WTC11 (cell line): ENCODE data around the gene LORICRIN.

Source experiments
- ATF2 ChIP-seq: sonication (generic); formaldehyde crosslinking; IDR thresholded peaks from 2 replicates; pipeline ENCODE4 v1.8.1; 2022; ENCODE audit warnings: low read depth, missing genetic modification reagents, borderline replicate concordance
- CTCF ChIP-seq: fragments of 200-600 bp; IDR thresholded peaks from 2 replicates; pipeline ENCODE4 v1.8.0; 2022; ENCODE audit warnings: antibody characterized with exemption
- E2F1 ChIP-seq: sonication (generic); formaldehyde crosslinking; IDR thresholded peaks from 2 replicates; pipeline ENCODE4 v1.8.0; 2022; ENCODE audit warnings: mild to moderate bottlenecking, missing genetic modification reagents
- ELF4 ChIP-seq: sonication (generic); formaldehyde crosslinking; IDR thresholded peaks from 2 replicates; pipeline ENCODE4 v1.8.1; 2022; ENCODE audit warnings: low read depth, mild to moderate bottlenecking, moderate library complexity, missing genetic modification reagents
- FOXP1 ChIP-seq: sonication (generic); formaldehyde crosslinking; IDR thresholded peaks from 2 replicates; pipeline ENCODE4 v1.8.0; 2022; ENCODE audit warnings: missing genetic modification reagents, mild to moderate bottlenecking, moderate library complexity, borderline replicate concordance
- JUN ChIP-seq: sonication (generic); formaldehyde crosslinking; IDR thresholded peaks from 2 replicates; pipeline ENCODE4 v1.8.0; 2023; ENCODE audit warnings: mild to moderate bottlenecking, missing genetic modification reagents
- MAX ChIP-seq: sonication (generic); formaldehyde crosslinking; IDR thresholded peaks from 2 replicates; pipeline ENCODE4 v1.8.0; 2022; ENCODE audit warnings: mild to moderate bottlenecking, missing genetic modification reagents
- SMAD3 ChIP-seq: sonication (generic); formaldehyde crosslinking; IDR thresholded peaks from 2 replicates; pipeline ENCODE4 v1.8.0; 2022; ENCODE audit warnings: missing genetic modification reagents, mild to moderate bottlenecking, borderline replicate concordance
- TEAD4 ChIP-seq: sonication (generic); formaldehyde crosslinking; IDR thresholded peaks from 2 replicates; pipeline ENCODE4 v1.8.0; 2022; ENCODE audit warnings: mild to moderate bottlenecking, missing genetic modification reagents
- USF1 ChIP-seq: sonication (generic); formaldehyde crosslinking; IDR thresholded peaks from 2 replicates; pipeline ENCODE4 v1.8.0; 2022; ENCODE audit warnings: mild to moderate bottlenecking, missing genetic modification reagents
- USF2 ChIP-seq: sonication (generic); formaldehyde crosslinking; IDR thresholded peaks from 2 replicates; pipeline ENCODE4 v1.8.1; 2023; ENCODE audit warnings: mild to moderate bottlenecking, missing genetic modification reagents, moderate library complexity
- ZNF281 ChIP-seq: sonication (generic); formaldehyde crosslinking; IDR thresholded peaks from 2 replicates; pipeline ENCODE4 v1.8.0; 2023; ENCODE audit warnings: mild to moderate bottlenecking, missing genetic modification reagents
- ZSCAN18 ChIP-seq: fragments of 250-450 bp; sonication (Bioruptor Pico); IDR thresholded peaks from 2 replicates; pipeline ENCODE4 v2.1.2; 2022; ENCODE audit warnings: mild to moderate bottlenecking, moderate library complexity

GRCh38 chr1:153245466-153245865 lies 14.0 kb upstream of the LORICRIN start:
- TF ChIP-seq CTCF (no peak), ZNF281 (CRISPR knock-in tag) (no peak), USF1 (CRISPR knock-in tag) (no peak), USF2 (CRISPR knock-in tag) (no peak), TEAD4 (CRISPR knock-in tag) (no peak), ELF4 (CRISPR knock-in tag) (no peak), E2F1 (CRISPR knock-in tag) (no peak), ATF2 (no peak), ZSCAN18 (no peak), FOXP1 (CRISPR knock-in tag) (no peak), JUN (CRISPR knock-in tag) (no peak), SMAD3 (CRISPR knock-in tag) (no peak), MAX (no peak)
